ENCODE data around the gene COL15A1.

COL15A1 gene

DNA sequence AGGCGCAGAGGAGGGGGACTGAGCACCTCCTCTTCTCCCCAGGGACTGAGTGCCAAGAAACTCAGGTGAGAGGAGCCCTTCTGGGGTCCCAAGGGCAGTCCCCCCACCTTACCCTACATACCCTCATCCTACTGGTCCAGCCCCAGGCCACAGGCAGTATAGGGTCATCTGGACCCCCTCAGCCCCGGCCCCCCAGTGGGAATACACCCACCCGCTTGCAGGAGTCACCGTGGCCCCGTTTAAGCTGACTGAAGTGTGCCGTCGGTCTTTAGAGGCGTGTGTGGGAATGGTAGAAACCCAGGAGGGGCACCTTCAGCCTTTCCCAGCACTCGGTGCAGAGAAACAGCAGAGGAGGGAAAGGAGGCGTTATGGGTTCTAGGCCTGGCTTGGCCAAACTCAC, 30.8 kb downstream of the COL15A1 start:
- no peak overlapping the region for H3K4me3 ChIP-seq (ENCODE audit: low read depth, low read length)
- in situ Hi-C loops (cut with HindIII; ENCODE audit: low sequenced_read_pairs): loop anchor here (10.0 kb wide), 1 partner anchor 130 kb away; no protein-coding TSS in a partner anchor
- DNase-seq (ENCODE audit: low read depth): no peak
- no peak for TF ChIP-seq CTCF (IDR thresholded peaks at IDR 0.05; ENCODE audit: low read depth, low read length, missing control alignments)

DNA sequence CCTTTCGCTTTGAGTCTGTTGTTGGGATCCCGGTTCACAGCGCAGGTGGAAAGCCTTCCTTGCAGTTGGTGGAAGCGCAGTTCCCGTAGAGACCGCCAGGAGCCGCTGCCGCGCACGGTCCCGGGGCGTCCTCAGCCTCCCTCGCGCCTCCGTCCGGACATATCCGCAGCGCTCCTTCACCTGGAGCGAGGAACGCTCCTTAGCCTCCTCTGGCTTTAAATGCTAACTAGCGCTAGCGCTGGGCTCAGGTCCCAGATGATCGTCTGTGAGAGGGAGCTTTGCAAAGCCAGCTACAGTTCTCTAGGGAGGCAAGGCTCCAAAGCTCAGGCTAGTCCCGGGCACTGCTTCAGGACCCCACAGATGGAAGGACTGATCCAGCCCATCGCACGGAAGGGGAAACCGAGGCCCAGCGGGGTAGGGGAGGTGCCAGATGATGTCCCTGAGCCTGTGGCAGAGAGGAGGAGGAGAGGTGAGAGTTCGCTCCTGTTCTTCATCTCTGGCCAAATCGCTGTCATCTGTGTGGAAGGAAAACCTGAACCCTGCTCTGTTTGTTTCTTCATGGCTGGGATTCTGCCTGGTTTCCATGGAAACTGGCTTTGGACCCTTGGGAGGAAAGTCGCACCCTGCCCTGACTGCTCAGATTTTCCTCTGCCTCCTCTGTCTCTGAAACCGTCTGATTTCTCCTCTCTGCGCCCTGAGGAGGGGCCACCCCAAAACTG, 31.4 kb downstream of the COL15A1 start:
- in situ Hi-C loops (cut with HindIII; ENCODE audit: low sequenced_read_pairs): loop anchor here (10.0 kb wide), 1 partner anchor 130 kb away; no protein-coding TSS in a partner anchor
- H3K4me3 ChIP-seq (ENCODE audit: low read depth, low read length): no peak overlapping the region
- peak; percentile 100 for TF ChIP-seq CTCF (IDR thresholded peaks at IDR 0.05; ENCODE audit: low read depth, low read length, missing control alignments)
- DNase-seq (ENCODE audit: low read depth): peak; percentile 68

DNA sequence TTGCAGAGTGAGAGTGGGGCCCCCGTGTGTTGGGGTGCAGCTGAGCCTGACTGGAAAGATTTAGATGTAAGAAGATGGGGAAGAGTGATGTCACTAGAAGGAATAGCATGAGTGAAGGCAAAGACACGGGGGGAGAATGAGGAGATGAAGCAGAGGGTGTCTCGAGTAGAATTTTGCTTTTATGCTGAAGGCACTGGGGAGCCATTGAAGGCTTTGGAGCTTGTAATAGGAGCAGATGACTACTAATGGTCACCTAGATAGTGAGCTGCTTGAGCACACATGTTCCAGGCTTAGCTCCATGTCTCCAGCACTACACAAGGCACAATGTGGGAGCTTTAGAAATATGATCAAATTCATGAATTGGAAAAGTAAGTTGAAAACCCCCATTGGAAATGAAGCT, 32.1 kb downstream of the COL15A1 start:
- in situ Hi-C loops (cut with HindIII; ENCODE audit: low sequenced_read_pairs): loop anchor here (10.0 kb wide), 1 partner anchor 131 kb away; no protein-coding TSS in a partner anchor
- no peak for DNase-seq (ENCODE audit: low read depth)
- no peak for TF ChIP-seq CTCF (IDR thresholded peaks at IDR 0.05; ENCODE audit: low read depth, low read length, missing control alignments)

DNA sequence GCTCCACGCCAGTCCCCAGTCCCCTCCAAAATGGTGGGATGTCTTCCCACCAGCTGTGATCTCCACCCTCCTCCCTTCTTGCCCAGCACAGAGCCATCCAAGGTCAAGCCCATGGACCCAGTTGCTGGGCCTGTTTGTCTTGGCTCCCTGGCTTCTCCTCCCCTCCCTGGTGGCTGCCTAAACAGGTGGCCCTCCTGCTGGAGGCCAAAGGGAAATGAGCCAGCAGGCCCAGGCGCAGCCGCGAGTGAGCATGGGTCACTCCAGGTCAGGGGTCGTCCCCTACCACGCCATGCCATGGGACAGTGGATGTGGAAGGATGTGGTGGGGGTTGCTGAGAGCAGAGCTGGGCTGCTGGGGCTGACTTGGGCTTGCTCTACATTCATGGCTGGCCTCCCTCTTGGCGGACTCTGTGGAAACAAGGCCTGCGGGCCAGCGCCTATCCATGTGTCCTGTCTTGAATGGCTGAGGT, 33.6 kb downstream of the COL15A1 start:
- in situ Hi-C loops (cut with HindIII; ENCODE audit: low sequenced_read_pairs): loop anchor here (10.0 kb wide), 1 partner anchor 132 kb away; no protein-coding TSS in a partner anchor

More for the DNA sequence above, 32.1 kb downstream of the COL15A1 start:
- H3K4me3 ChIP-seq (ENCODE audit: low read depth, low read length): no peak overlapping the region

DNA sequence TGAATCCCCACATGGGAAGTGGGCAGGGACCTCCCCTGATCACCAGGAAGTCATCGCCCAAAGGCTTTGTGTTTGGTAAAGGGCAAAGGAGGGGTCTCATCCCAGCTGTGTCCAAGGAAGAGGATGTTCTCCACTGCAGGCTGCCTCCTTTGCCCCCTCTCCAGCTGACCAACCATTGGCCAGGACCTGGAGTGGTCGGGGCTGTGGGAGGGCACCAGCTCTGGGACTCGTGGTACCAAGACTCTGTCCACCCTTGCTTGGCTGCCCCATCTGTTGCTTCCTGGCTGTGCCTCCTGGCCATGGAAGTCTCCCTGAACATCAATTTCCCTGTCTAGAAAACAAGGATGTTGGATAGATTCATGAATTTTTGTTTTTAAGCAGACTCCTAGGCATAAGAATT, 34.1 kb downstream of the COL15A1 start:
- H3K4me3 ChIP-seq (ENCODE audit: low read depth, low read length): no peak overlapping the region
- in situ Hi-C loops (cut with HindIII; ENCODE audit: low sequenced_read_pairs): loop anchor here (10.0 kb wide), 1 partner anchor 133 kb away; no protein-coding TSS in a partner anchor
- DNase-seq (ENCODE audit: low read depth): no peak
- no peak for TF ChIP-seq CTCF (IDR thresholded peaks at IDR 0.05; ENCODE audit: low read depth, low read length, missing control alignments)

More for the DNA sequence above, 33.6 kb downstream of the COL15A1 start:
- TF ChIP-seq CTCF (IDR thresholded peaks at IDR 0.05; ENCODE audit: low read depth, low read length, missing control alignments): no peak
- DNase-seq (ENCODE audit: low read depth): no peak
- no peak overlapping the region for H3K4me3 ChIP-seq (ENCODE audit: low read depth, low read length)

- in situ Hi-C loops (cut with HindIII; ENCODE audit: low sequenced_read_pairs): loop anchor here (10.0 kb wide), 1 partner anchor 133 kb away; no protein-coding TSS in a partner anchor
- peak; percentile 57 for DNase-seq (ENCODE audit: low read depth)
- no peak for TF ChIP-seq CTCF (IDR thresholded peaks at IDR 0.05; ENCODE audit: low read depth, low read length, missing control alignments)
- no peak overlapping the region for H3K4me3 ChIP-seq (ENCODE audit: low read depth, low read length)
Observed at GRCh38 chr9:98978231-98978681, 34.5 kb downstream of the COL15A1 start.
